Fibroblast of skin of left biceps (primary cell): Measurements from ENCODE around the gene RGS19.

Experiments
- DNase-seq, 2 experiments: peaks; one replicate each; pipeline ENCODE4 v3.0.0-alpha.2; 2013; ENCODE audit warnings: low read depth in 2 of 2

RGS19 gene

DNA sequence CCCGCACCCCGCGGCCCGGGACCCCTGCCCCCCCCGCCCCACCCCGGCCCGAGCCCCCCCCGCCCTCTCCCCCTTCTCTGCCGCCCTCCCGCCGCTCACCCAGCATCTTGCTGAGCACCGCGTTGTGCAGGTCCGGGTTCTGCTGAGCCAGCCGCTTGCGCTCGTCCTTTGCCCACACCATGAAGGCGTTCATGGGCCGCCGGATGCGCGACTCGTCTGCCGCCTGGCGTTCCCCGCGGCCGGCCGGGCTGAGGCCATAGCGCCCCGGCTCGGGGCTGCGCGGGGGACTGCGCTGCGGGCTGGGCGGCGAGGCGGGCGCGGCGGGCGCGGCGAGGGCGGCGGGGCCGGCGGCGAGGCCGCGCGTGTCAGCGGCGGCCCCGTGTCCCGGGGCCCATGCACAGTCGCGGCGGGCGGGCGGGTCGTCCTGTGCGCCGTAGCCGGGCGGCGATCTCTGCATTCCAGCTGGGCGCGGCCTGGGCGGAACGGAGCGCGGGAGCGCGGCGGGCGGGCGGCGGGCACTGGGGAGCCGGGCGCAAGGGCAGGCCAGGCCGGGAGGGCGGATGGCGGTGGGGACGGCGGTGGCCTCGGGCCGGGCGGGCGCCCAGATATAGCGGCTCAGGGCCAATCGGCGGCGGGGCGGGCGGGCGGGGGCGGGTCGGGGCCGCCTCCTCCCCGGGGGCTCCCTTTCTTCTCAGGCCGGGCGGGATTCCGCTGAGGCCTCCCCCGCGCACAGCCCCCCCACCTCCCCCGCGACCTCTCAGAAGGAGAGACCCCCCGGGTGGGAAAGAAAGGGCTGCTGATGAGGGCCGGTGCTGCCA lies 30.0 kb downstream of the RGS19 start, which contains the start of gene SOX18:
Gene SOX18, minus strand, starts transcription at position 580 of the 818 bp plus-strand sequence. Its CDS starts 123 bp downstream, at position 457.
- no peak for DNase-seq

DNA sequence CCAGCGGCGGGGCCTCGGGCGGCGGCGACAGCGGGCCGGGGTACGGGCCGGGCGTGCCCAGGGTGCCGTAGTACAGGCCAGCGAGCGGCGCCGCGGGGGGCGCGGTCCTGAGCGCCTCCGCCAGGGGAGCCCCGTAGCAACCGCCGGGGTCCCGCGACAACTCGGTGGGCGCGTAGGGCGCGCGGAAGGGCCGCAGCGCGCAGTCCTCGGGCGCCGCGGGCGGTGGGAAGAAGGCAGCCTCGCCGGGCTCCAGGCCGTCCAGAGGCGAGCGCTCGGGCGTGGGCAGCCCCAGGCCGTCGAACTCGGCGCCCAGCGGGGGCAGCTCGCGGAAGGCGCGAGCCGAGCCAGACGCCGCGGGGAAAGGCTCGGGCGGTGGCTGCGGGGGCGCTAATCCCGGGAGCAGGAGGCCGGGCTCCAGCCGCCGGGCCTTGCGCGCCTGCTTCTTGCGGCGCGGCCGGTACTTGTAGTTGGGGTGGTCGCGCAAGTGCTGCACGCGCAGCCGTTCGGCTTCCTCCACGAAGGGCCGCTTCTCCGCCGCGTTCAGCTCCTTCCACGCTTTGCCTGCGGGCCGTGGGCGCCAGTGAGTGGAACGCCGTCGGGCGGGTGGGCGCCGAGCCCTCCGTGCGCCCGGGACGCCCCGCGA lies 30.8 kb downstream of the RGS19 start:
- DNase-seq = no peak

DNA sequence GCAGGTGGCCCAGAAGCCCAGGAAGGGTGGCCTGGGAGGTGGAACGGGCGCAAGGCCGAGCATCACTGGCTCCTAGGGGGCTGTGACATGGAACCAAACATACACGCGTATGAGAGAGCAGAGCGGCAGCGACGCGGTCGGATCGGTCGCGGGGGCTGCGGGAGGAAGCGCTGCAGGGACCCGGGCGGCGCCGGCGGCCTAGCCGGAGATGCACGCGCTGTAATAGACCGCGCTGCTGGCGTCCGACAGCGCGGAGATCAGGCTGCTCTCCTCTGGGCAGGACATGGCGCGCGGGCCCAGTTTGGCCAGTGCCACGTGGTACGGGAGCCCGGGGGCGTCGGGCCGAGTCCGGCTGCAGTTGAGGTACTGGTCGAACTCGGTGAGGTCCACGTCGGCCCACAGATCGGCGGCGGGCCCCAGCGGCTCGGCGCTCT lies 31.3 kb downstream of the RGS19 start:
- no peak for DNase-seq

DNA sequence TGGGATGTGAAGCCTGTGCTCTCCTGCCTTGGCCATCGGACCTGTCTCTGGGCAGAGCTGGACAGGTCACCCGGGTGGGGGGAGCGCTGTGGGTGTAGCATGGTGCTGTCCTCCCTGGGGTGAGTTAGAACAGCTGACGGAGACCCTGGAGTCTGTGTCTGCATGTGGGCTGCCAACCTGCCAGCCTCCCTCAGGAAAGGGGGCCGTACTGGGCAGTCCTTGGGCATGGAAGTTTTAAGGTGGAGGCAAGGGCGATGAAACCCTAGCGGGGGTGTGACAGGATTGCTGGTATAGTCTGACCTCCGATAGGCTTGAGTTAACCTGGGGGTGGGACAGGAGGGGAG lies 32.3 kb downstream of the RGS19 start:
- no peak for DNase-seq

DNA sequence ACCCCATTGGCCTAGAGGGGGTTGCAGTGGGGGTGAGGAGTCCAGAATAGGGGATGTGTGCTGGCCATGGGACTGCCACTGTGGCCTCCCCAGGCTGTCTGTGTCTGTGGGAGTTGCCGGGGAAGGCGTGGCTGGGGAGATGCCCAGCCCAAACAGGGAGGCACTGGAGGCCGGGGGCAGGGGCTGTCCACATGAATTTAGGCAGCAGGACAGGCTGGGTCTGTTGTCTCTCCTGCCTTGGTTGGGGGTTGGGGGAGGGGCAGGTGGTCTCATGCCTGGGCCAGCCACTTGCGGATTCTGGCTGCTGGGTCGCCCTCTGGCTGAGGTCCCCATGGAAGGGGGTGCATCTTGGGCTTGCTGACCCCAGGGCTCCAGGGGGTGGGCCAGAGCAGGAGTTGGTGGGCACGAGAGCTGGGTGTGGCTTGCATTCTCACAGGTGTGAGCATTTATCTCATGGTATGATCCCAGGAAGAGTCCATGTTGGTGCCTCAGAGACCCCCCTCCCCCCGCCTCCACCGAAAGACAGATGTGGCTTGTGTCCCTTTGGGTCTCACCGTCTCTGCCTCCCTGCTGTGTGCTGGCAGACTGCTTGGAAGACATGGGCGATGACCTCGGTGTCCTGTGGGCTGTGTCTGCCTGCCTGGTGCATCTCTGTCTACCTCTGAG lies 33.8 kb downstream of the RGS19 start:
- DNase-seq = no peak

DNA sequence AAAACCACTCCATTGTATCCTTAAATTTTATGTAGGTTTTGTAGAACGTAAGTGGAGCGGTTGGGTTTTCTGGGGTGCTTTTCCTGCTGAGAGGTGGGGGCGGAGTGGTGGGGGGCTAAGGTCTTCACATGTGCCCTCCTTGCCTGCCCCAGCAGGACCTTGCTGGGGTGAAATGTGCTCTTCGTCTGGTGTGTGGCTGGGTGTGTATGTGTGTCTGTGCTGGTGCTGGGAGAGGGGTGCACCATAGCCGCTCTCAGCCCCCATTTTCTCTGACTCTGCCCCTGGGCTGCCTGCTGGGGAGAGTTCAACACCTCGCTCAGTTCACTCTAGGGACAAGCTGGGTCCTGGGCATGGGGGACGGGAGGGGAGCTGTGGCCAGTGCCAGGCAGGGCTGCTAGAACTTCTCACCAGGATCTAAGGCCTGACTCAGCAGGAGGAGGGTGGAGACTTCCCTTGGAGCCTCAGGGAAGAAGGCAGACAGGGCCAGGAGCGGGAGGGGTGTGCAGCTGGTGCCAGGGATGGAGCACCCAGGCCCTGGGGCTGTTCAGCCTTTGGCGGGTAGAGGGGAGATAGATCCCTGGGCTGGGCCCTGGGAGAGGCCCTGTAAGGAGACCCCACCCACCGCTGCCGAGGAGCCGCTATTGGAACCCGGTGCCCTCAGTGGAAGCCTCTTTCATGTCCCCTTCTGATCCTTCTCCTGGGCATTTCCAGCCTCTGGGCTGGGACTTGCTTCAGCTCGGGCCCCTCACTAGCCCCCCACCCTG lies 34.7 kb downstream of the RGS19 start:
- DNase-seq = no peak

DNA sequence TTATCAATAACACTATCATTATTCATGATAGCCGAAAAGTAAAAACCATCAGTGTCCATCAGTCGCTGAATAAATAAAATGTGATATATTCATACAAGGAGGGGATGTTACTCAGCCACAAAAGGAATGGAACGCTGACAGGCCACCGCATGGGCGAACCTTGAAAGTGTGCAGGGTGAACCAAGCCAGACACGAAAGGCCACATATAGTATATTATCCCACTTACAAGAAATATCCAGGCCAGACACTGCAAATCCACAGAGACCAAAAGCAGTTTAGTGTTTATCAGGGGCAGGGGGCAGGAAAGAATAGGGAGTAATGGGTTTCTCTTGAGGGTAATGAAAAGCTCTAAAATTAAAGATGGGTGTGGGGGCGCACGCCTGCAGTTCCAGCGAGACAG lies 35.5 kb downstream of the RGS19 start:
- DNase-seq = no peak

DNA sequence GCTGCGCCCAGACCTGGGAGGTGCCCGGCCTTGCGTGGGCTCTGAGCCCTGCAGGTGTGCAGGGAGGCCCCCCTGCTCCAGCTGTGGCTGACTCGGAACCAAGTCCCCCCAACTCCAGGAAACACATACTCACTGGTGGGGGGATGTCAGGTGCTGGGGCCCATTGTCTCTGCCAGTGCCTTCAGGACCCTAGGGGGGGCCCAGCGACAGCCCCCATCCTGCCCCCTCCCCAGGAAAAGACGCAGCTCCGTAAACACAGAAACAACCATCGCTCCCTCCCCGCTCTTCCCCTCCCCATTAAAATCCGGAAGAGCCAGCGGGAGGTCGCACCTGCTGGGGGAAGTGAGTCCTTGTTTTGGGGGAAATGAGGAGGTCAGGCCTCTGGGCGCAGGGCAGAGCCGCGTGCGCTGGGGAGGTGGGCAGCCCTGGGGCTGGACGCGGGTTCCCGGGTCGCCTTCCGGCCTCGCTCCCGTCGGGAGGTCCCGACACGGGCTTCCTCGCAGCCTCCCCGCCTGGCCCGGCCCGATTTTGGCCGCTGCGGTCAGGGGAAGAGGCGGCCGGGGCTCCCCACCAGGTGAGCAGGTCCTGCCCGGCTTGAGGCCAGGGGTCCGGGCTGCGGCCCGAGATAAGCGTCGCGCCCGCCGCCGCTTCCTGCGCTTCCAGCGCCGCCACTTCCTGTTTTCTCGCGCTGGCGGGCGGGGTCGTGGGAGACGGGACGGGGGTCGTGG lies 37.1 kb downstream of the RGS19 start:
- no peak for DNase-seq

DNA sequence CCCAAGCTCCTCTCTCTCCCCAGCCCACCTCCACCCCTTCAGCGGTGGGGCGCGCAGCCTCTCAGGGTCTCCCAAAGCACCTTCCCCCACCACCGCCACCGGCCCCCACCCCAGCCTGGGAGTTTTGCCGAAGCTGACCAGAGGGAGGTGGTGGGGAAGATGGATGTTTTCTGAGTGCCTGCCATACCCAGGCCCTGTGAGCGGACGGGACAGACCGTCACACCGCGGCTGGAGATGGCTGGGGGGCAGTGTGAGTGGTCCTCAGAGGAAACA lies 37.6 kb downstream of the RGS19 start:
- DNase-seq = no peak

DNA sequence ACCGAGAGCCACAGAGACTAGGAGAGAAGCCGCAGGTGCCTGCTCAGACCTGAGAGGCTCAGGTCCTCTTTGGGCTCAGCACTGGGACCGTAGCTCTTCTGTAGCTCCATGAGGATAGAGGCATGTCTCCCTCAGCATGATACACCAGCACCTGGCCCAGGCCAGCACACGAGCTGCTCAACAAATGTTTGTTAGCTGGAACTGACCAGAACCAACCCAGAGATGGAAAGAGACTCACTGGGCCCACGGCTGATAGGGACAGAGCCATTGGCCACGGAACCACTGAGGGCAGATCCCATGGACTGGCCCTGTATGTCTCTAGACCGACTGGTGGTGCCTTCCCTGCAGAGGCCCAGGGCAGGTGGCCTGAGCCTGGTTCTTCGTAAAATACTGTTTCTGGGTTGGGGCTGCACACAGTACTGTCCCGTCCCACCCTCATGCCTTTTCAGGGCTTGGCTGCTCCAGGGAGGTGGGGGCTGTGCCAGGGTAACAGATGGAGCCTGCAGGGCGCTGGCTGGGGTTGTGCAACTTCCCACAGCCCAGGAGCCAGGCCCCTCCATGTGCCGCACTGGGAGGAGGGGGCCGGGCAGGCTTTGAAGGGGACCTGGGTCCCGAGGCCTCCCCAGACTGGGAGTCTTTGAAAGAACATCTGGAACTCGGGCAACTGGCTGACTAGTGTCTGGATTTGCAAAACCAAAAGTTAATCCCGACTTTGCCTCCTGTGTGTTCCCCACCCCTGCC lies 38.1 kb downstream of the RGS19 start:
- no peak for DNase-seq

DNA sequence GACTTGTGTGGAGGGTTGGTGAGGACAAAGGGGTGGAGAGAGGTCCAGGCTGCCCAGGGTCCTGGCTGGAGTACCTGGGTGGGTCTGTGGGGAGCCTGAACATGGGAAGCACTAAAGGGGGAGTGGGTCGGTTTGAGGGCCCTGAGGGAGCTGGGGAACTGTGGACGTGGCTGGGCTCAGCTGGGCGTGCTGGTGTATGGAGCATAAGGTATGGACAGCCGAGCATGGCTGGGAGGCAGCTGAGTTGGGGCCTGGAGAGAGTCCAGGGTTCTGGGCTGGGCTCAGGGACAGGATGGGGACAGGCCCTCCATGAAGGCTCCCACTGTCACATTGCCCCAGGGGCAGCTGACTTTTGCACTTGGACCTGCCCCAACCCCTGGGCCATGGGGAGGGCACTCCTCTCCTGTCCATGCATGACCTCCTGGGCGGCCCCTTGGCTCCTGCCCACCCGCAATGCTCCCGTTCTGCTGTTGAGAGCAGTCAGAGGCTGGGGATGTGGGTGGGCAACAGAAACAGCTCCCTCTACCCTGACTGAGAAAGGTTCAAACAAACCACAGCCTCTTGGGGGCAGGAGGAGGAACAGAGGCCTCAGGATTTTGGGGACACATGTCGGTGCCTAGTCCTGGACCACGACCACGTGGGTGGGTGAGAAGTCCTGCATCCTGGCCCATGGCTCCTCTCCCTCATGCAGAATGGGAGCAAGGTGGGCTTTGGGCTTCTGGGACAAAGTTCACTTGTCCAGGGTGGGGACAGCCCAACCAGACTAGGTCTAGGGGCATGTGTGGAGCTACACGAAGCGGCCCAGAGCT lies 38.9 kb downstream of the RGS19 start:
- no peak for DNase-seq

DNA sequence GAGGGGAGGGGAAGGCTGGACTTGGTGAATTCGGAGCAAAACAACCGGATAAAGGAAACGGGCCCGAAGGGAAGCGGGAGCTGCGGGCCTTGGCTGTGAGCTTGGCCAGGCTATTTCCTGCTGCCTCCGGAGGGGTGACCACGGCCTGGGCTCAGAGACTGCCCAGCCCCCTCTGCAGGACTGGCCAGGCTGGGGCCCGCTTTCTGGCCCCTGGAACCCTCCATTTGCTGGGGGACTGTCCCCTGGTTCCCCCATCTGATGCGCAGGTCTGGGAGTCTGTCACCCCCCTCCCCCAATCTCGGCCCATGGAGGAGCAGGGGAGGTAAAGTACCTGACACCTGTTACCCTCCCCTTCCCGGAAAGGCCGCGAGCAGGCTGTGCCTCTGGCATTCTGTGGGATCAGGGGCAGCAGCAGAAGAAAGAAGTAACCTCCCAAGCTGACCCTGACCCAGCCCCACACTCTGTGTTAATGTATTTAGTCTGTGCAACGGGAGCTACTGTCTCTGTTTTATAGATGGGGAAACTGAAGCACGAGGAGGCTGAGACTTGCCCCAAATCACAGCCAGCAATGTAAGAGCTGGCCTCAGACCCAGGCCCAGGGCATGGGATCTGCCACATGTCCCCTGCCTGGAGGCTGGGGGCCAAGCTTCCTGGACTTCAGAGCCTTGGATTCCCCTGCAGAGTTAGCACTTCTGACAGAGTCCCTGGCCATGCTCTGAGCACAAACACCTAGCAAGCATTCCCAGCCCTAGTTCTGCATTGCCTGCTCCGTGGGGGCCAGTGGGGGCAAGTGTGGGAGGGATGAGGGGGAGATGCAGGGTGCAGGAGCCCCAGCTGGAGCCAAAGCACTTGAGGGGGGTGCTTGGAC lies 39.8 kb downstream of the RGS19 start:
- no peak for DNase-seq

DNA sequence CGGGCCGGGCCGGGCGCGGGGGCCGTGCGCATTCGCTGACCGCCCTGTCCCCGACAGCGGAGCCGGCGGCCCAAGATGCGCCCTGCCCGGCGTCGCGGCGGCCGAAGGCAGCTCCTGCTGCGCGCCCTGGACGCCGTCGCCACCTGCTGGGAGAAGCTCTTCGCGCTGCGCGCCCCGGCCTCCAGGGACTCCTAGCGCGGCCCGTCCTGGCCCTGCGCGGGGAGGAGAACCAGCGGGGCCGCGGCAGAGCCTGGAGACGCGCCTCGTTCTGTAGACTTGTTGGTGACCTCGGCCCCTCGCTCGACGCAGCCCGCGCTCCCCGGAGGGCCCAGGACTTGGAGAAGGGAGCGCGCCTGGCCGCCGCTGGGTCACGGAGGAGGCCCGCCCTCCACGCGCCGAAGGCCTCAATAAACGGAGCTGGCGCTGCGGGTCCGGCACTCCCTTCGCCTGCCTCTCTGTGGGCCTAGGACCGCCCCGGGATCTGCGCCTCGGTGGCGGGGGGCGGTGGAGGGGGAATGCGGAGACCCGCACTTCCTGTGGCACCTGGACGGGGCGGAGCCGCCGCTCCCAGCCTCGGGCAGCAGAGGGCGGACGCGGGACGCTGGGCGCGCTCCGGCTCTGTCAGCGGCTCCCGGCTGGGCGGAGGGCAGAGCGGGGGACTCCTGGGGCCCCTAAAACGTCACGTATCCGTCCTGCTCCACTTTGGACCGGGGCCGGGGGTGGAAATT lies 40.6 kb downstream of the RGS19 start:
- DNase-seq = no peak

DNA sequence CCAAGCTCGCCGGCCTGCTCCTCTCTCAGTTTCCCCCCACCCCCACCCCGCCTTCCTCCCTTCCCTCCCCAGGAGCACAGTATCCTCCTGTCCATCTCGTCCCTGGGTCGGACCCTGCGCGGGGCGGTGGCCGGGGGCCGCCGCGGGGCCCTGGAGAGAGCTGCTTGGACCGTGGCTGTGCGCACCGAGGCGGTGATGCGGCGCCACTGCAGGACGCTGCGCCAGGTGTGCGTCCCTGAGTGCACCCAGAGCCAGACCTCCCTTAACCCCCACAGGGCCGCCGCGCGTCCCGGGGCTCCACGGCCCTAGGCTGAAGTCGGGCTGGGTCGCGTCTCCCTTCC lies 41.1 kb downstream of the RGS19 start:
- DNase-seq = no peak

DNA sequence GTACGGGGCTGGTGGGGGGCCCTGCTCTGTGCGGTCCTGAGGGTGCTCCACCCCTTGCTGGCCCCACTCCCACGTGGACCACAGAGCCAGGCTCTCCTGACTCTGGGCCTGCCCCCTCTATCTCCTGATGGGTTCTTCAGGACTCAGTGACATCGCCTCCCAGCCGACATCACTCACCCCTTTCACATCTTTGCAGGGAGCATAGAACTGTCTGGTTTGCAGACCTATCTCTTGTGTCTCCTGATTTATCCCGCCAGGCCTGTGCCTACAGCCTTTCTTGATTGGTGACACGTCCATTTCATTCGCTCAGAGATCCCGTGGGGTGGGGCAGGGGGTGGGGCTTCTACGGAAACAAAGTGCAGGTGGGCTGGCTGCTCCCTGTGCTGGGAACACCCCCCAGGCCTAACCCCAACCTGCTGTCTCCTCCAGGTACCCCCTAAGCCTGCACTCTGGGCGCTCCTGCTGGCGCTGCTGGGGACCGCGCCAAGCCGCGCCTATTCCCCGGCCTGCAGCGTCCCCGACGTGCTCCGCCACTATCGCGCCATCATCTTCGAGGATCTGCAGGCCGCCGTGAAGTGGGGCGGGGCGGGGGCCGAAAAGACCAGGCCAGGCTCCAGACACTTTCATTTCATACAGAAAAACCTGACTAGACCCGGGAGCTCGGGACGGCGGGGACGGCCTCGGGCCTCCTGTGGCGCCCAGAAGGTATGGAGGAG lies 41.7 kb downstream of the RGS19 start:
- DNase-seq = no peak

DNA sequence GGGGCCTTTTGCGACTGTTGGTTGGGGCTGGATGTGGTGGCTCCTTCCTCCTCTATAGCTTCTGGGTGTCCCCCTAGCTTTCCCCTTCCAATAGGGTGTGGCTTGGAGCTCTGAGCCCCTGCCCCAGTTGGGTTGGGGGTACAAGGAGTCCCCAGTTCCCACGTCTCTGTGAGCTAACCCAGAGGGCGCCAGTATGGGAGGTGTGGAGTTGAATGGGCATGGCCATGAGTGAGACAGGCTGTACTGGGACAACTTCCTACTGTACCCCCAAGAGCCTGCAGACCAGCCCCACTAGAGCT lies 42.2 kb downstream of the RGS19 start:
- no peak for DNase-seq

DNA sequence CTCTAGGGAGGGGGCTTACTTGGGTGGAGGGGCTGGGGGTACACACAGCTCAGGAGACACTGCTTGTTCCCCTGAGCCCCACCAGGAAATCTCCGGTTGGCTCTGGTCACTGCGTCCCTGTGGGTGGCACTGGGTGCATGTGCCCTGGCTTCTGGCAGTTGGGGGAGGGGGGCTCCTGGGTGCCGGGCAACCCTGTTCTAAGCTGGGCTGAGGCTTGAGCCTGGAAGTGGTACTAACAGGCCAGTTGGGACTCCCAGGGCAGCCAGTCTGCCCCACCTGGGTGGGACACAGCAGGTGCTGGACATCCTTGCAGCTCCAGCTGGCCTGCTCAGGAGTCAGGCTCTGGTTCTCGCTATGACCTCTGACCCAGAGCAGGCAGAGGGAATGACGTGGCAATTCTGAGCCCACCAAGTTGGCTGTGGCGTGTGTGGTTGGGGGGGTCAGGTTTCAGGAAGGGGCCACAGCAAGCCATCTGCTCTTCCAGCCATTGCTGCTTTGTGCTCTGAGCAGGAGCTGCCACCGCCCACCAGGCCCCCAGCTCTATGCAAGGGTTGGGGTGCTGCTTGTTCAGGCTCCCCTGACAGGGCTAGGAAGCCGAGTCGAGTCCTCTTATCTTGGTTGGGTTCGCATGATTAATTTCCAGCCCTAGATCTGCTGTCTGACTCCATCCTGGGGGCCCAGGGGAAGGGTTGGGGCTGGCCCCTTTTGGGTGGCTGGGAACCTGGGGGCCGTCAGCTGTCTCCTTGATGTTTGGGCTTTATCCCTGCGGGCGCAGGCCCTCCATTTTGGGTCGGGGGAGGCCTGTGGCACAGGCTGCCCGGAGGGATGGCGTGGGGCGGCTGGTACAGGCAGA lies 42.7 kb downstream of the RGS19 start:
- no peak for DNase-seq
